OCI-LY1 (cell line): Measurements from ENCODE around the gene AKAP13.

Source experiments
- CTCF ChIP-seq: fragments of 200-600 bp; sonication (generic), shearing (Covaris generic); IDR thresholded peaks from 2 replicates; pipeline ENCODE4 v1.5.1; 2017; ENCODE audit warnings: mild to moderate bottlenecking, antibody characterized with exemption, low read length, moderate library complexity, mixed read lengths
- EZH2 ChIP-seq: fragments of 200-600 bp; sonication (generic), shearing (Covaris generic); IDR thresholded peaks from 2 replicates; pipeline ENCODE4 v1.8.0; 2017; ENCODE audit warnings: borderline replicate concordance, mixed run types, mild to moderate bottlenecking, antibody characterized with exemption, low read length, moderate library complexity, mixed read lengths

- no peak for TF ChIP-seq CTCF
- TF ChIP-seq EZH2, result no peak
These were observed 198.7 kb downstream of the AKAP13 start for GRCh38 chr15:85578941-85579701.
